Measurements from ENCODE around the gene MTHFSD.

The MTHFSD gene

DNA sequence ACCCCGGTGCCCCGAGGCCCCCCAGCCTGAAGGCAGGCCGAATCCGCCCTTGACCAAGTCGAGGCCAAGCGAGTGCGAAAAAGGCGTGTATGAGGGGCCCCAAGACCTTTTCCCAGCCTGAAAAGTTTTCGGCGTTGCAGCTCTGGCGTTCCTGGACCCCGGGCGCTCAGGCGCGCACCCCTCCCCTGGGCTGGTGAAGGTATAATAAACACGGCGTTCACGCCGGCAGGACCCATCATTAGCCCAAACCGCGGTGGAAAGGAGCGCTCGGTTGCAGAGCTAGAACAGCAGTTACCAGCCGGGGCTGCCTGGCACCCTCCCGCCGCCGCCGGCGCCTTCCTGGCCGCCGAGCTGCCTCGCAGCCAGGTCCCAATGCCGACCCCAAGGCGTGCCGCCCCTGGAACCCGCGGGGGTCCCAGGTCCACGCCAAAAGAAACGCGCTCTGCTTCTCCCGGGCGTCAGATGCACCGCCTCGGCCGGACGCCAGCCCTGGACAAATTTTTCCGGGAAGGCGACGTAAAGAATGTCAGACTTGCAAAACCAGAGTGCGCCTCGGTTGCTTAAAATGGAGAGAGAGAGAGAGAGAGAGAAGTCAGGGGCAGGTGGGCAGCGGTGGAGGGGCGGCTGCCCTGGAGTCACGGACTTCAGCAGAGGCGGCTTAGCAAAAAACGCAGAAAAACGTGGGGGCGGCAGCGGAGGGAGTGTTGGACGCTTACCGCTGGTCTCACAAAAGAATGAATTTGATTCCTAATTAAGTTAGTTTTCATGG is 56.2 kb downstream of the MTHFSD start:
- no peak for DNase-seq

DNA sequence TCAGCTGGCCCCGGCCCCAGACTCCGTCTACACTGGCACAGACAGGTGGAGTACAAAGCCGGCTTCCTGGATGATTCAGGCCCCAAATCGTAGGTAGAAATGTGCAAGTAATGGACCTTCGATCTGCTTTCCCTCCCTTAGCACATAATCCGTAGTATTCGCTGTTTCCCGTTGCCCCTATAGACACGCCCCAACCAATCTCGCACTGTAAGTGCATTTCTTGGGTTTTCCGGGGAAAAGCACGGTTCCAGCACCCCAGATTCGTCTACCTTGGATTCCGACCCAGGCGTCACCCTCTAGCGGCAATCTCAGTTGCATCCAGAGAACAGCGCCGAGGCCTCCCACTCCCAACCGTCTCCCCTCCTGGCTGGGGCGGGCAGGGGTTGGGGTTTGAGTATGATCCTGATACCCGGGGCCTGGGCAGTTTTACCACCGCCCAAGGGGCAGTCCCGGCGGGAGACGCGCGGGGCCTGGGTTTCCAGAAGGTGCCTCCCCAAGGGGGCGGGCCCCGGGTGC is 56.8 kb downstream of the MTHFSD start:
- no peak for DNase-seq

DNA sequence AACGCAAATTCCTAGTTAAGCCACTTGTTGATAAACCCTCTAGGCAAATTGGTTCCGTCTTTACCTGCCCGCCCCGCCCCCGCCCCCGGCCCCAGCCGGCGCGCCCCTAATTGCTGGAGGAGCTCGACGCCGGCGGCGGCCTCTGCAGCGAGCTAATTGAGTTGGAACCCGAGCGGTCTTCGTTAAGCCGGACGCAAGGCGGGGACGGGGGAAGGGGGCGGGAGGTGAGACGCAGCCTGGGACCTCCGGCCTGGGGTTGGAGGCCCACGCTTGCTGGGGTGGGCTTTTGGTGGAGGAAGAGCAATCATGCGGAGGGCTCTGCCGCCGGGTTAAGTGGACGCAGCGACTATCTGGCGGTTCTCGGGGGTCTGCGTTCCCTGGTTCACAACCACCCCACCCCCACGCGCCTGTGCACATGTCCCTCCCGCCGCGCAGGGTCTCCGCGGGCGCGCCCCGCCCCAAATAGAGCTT is 57.4 kb downstream of the MTHFSD start:
- no peak for DNase-seq

DNA sequence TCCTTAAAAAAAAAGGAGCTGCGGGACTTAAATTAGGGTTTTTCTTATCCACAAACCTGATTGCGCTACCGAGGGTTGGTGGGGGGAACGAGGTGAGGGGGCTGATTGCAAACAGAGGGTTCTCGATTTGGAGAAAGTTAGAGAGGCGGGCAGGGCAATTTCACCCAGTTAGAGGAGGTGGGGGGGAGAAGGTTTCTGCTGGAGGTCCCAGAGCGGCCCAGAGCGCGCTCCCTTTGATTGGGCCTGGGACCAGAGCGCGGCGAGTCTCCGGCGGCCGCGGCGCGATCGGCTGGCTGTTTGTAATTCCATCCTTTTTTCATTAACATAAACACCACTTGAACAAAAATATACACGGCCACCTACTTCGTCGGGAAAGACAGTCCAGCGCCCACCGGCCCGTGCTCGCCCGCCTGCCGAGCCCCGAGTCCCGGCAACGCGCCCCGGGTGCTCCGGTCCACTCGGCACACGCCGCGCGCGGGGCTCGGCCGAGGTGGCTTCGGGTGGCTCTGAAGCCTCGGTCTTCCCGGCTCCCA is 58.0 kb downstream of the MTHFSD start:
- DNase-seq: no peak

DNA sequence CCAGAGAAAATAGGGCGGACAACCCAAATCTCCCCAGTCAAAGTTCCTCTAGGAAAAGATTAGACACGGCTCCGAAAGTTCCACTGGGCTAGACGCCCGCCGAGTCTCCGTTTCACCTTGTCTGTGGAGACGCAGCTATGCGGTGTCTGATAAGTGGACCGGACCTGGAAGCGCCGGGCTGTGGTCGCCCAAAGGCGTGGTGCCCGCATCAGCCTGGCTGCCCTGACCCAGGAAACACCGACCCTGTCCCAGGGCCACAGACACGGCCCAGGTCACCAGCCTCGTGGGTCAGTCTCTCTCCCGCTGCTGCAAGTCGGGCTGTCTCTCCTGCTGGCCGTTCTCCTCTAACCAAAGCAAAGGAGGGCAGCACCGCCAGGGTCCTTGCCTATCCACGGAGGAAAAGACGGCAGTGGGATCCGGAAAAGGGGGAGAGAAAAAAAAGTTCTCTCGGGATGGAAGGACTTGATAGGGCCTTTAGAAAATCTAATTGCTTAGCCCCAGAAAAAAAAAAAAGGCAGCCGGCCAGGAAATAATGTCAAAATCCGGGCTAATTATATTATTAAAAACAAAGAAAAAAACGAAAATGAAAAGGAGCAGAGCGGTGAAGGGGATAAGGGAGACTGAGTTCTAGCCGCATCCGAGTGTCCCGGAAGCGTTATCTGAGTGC is 58.6 kb downstream of the MTHFSD start:
- DNase-seq: no peak

DNA sequence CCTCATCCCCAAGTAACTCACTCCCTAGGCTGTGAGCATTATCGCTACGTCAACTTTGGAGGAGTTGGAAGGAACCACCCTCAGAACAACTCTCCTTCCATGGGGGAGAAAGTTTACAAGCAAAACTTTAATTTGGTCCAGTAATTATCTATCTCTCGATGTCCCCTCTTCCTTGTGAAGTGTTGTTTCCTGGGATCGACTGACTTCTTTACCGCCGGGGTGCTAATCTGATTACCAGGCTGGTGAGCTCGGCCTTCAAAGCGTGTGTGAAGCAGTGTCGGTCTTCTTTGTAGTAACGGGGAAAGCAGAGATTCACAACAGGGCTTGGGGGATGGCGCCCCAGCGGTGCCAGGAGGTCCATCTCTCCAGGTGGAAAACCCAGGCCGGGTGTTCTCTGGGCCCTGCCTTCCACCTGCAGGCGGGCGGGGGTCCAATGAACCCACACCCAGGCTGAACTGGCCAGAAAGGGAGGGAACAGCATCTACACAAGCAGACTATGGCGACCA is 59.2 kb downstream of the MTHFSD start:
- no peak for DNase-seq

DNA sequence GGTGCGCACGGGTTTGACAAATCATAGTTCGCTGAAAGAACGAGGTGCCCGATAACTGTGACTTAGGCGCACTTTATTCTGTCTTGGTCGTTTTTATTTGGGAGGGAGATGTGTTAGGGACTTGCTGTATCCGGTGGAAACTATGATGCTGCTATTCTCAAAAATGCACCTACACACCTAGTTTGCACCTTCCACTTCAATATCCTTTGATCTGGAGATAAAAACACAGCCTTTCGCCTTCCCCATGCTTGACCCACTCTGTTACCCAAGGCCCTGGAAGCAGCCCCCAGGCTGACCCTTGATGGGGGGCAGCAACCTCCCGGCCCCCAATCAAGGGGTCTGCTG is 59.7 kb downstream of the MTHFSD start:
- DNase-seq: no peak

DNA sequence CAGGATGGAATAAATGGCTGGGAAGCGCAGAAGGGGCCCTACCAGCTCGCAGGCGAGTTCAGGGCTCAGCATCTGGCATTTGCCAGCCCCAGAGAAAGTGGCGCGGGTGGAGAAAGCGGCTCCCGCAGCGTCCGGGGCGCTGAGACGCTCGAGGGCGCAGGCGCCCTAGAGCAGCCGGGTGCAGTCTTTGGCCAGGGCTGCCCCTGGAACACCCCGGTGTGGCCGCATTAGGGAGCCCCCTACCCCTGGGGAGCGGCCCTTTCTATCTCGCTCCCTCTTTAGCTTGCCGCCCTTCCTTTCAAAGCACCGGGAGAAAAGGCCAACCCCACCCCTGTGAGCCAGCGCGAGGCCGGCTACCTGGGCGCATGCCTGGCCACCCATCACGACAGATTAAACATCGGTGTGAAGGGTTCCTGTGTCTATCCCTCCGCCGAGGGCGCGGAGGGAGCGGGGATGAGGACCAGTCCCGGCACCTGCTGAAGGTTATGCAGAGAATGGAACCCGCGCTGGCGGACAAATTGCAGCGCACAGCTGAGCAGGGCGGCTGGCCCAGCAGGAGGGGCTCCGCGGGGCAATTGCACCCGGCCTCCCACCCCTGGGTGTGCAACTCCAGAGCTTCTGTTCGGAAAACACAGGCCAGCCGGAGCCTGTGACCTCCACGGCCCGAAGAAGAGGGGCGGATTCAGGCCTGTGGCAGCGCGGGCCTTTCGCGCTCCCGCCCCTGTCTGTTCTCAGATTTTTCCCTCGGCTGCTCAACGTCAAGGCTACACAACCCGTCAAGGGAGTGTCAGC is 60.3 kb downstream of the MTHFSD start:
- no peak for DNase-seq

DNA sequence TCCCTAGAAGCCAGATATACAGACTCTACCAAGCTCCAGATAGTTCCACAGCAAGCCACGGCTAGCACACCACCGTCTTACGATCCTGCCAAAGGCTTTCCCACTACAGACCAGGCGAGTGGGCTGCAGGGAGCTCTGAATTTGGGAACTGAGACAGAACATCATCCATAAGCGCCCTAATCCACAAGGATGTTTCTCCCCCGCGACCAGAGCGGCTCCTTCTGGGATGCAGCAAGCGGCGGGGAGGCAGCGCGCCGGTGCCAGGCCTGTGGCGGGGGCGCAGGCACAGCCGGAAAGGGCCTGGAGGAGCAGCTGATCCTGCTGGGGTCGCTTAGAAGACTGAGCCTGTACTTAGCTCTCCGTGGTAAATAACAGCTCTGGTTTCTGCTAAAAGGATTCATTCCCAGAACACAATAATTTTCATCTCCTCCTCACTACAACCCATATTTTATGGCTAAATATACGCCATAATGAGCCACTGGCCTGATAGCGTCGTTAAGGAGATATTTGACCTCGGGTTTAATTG is 60.9 kb downstream of the MTHFSD start:
- DNase-seq: no peak

DNA sequence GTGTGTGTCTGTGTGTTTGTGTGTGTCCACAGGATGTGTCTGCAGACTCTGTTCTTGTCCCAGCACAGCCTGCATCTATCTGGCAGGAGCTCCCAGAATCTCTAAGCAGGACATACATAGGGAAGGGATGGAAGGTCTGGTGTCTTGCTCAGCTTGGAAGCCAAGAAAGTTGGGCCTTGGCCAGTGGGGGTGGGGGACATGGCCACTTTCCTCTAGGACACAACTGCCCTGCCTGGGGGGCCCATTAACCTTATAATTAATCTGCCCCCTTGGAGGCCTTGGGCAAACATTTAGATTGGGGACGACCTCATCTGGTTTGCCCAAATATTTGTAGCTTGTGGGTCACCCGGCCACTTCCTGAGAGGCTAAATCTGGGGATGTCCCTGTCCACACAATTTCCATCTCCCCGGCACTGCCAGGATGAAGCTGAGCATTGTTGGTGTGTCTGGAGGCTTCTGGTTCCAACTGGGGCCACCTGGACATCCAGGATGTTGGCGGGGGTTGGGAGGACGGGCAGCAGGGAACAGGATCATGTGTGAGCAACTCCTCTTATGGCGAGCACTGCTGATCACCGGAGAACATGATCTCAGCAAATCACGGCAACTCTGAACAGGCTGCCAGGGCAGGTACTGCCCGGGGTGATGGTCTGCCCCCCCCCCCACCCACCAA is 61.9 kb downstream of the MTHFSD start:
- no peak for DNase-seq

DNA sequence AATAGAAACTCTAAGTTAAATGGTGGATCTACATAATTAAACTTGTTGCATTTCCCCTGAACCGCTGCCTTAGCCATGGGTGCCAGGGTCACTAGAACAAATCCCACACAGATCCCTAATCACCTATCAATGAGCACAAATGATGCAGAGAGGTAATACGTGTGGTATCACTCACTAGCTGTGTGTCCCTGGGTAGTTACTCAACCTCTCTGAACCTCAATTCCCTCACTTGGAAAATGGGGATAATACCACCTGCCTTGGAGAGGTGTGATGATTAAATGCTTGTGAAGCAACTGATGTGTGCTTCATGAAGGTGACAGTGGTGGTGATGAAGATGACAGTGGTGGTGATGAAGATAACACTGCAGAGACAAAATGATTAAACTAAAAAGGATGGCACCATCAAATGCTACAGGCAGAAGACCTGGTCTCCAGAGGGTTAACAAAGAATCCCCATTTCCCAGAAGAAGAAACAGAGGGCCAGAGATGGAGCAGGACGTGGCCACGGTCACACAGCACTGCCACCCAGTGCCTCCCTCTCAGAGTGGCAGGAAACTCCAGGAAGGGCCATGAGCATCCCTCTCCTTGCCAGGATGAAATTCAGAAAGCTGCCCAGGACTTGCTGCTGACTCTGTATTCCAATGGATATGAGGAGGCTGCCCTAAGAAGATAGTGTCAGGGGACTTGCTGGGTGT is 62.6 kb downstream of the MTHFSD start:
- no peak for DNase-seq

DNA sequence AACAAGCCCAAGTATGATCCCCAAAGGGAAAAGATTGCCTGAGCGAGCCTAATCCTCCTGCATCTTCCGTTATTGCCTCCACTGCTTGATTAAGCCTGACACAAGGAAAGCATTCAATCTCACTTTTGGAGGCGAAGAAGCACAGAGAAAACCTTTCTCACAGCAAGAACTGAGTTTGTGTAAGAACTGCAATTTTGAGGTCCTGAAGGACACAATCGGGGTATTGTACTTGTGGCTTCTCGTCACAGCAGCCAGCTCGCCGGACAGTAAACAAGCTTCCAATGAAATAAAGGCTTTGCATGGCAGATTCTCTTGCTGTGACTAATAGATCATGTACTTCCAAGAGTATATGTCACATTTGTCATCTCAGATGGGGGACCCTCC is 63.4 kb downstream of the MTHFSD start:
- no peak for DNase-seq

DNA sequence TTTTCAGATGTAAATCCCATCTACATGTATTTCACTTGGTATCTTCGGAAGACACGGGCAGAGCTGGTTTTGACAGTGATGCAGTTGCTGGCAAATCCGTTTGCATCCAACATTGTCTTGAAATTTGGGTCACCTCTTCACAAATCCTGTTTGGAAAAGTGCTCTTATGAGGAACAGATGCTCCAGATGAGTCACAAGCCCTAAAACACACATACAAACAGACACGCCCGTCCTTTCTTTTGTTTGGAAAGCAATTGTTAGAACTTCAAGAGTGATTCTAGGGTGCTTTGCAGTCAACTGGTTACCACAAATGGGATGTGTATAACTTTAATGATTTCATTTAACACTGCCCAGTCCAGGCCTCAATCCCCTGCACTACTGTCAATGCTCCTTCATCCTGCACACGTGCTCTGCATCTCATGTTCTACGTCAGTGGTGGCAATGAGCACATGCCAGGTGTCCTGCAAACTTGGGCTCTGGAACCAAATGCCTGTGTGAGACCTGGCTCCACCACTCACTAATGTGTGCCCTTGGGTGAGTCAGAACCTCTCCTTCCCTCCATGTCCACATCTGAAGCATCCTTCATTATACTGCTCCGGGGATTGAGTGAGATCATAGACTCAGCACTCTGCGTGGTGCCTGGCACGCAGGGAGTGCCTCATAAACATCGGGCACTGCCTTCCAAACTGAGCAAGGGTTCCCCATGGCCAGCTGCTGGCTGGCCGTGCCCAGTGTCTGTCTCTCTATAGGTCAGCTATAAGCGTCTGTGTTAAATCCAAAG is 64.0 kb downstream of the MTHFSD start:
- DNase-seq: no peak

DNA sequence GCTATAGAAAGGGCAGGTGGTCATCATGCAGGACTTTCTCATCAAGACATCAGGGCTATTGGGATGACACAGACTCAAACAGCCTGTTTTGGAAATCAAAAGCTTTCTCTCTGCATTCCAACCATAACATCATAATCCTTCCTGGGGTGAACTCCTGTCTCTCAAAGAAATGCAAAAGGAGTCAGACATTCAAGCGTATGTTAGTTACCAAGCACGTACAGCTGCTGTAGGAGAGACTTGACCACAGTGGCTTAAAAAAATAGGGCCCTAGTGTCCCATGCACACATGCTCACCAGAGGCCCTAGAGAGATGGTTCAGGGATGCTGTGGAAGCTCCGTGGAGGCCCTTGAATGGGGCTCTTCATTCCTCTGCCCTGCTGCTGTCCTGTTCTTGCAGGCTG is 69.3 kb downstream of the MTHFSD start:
- no peak for DNase-seq

DNA sequence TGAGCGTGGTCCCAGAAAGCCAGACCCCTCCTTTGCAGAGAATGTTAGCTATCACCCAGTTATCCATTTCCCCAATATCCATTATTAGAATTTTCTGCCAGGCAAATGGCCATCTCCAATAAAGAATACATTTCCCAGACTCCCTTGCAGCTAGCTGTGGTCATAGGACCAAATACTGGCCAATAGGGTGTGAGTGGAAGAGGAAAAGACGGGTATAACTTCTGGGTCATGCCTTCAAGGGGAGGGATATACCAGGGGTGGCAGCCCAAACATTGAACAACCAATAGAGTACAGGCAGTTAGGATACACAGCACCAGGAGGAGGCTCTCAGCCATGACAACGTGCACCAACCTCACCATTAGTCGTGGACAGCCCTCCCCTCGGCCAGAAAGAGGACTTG is 70.8 kb downstream of the MTHFSD start:
- no peak for DNase-seq

DNA sequence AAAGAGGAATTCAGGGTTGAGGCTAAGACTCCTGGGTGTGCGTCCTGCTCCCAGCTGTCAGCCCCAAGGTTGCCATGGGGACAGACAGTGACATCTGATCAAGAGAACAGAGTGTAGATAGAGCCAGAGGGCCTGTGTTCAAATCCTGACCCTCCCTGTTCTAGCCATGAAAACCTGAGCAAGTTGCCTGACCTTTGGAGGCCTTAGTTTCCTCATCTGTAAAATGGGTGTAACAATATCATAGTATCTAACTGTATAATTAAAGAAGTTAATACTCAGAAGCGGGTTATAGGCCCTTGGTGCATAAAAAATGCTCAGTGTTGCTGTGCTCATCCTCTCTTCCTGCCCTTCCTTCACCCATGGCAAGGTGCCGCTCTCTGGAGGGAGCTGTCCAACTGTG is 73.4 kb downstream of the MTHFSD start:
- no peak for DNase-seq

DNA sequence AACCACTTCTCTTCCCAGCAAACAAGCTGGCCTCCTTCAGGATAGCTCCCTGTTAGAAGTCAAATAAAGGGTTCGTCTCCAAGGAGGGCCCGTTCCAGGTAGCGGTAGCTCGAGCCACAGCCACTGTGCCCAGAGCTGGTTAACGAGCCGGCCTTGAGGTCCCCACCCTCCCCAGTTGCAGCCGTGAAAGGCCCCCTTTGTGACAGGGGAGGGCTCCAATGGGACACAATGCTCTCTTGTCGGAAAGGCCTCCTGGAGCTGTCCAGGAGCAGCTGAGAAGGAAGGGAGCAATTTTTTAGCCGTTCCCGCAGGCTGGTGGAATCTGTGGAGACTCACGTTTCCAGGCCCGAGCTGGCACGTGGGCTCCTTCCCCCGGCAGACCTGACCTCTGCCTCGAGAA is 74.6 kb downstream of the MTHFSD start:
- no peak for DNase-seq
